Panc1 (cell line): ENCODE results near the gene SLC35F1. TPM values are rescaled to one million over a fixed set of nuclear protein-coding genes. Genes with fewer than 3 reads are reported as not detected.

Experiments
- ATAC-seq: fragments of 200-7000 bp; cut with Tn5 transposase; 2 replicates; pipeline ENCODE4 v1.9.1; 2020; ENCODE audit warnings: mild to moderate bottlenecking, moderate library complexity
- BruUV-seq: library from RNA; stranded (reverse); fragments of 400-500 nt; replicated peaks from 2 replicates; lab custom pipeline; 2021; lab: Mats Ljungman, UMichigan
- CTCF ChIA-PET: fragments of 300-600 bp; sonication (Branson Sonifier 250); formaldehyde crosslinking; loops from one replicate; lab custom pipeline; 2022; ENCODE audit warnings: antibody characterized with exemption; lab: Charles Lee
- POLR2A ChIA-PET: fragments of 300-600 bp; sonication (Branson Sonifier 250); formaldehyde crosslinking; loops from one replicate; lab custom pipeline; 2022; ENCODE audit warnings: antibody characterized with exemption; lab: Charles Lee
- DNase-seq: peaks from one replicate; pipeline ENCODE4 v3.0.0-alpha.2; 2010; ENCODE audit warnings: low read depth, low spot score
- H3K27ac ChIP-seq: 2 replicates; pipeline ENCODE4 v1.5.1; 2011; ENCODE audit warnings: mild to moderate bottlenecking, low read length, inconsistent platforms
- H3K27me3 ChIP-seq: fragments of 200-500 bp; sonication (Bioruptor generic); 2 replicates; pipeline ENCODE4 v1.6.0; 2014; ENCODE audit warnings: low read length, inconsistent platforms; ENCODE audit not compliant: control insufficient read depth, insufficient read depth
- H3K36me3 ChIP-seq: fragments of 200-500 bp; sonication (Bioruptor generic); 2 replicates; pipeline ENCODE4 v1.5.1; 2014; ENCODE audit warnings: inconsistent platforms, mild to moderate bottlenecking, low read length, moderate library complexity; ENCODE audit not compliant: control insufficient read depth, insufficient read depth
- H3K4me1 ChIP-seq: 2 replicates; pipeline ENCODE4 v1.5.1; 2011; ENCODE audit warnings: inconsistent platforms, mild to moderate bottlenecking, low read length, moderate library complexity; ENCODE audit not compliant: control insufficient read depth, insufficient read depth
- H3K4me3 ChIP-seq, 2 experiments: 2 replicates each; pipeline ENCODE4 v1.5.1; 2011 to 2012; ENCODE audit warnings: low read depth in 2 of 2, low read length in 2 of 2, mild to moderate bottlenecking in 2 of 2, inconsistent platforms in 1 of 2, moderate library complexity in 1 of 2
- H3K9me3 ChIP-seq: fragments of 200-500 bp; sonication (Bioruptor generic); 2 replicates; pipeline ENCODE4 v1.5.1; 2014; ENCODE audit warnings: low read depth, mild to moderate bottlenecking, inconsistent platforms, low read length, moderate library complexity; ENCODE audit not compliant: control insufficient read depth, insufficient read depth
- POLR2AphosphoS5 ChIP-seq: IDR thresholded peaks from 2 replicates; pipeline ENCODE4 v1.6.1; 2012; ENCODE audit warnings: mild to moderate bottlenecking, low read depth, low read length, moderate library complexity
- SIN3A ChIP-seq: IDR thresholded peaks from 2 replicates; pipeline ENCODE4 v1.6.1; 2012; ENCODE audit warnings: low read depth, mild to moderate bottlenecking, low read length, moderate library complexity, borderline replicate concordance; ENCODE audit not compliant: insufficient read depth
- TCF7L2 ChIP-seq: IDR thresholded peaks from 2 replicates; pipeline ENCODE4 v1.6.1; 2011; ENCODE audit warnings: mild to moderate bottlenecking, low read depth, low read length, inconsistent platforms
- in situ Hi-C: cut with HindIII; loops from 2 replicates; pipeline ENCODE4 v1.10.0; 2016; ENCODE audit warnings: low sequenced_read_pairs, low pct_unique_long_range_greater_than_20kb
- intact Hi-C: fragments of 100-400 bp; cut with micrococcal nuclease; formaldehyde crosslinking; loops from one replicate; pipeline ENCODE4 v1.10.0; 2022; ENCODE audit not compliant: unreplicated experiment
- total RNA-seq: library from RNA; stranded (reverse); gene quantifications from one replicate; pipeline ENCODE4 v1.2.1, GENCODE V29; 2021; ENCODE audit not compliant: unreplicated experiment
- TF ChIP-seq, protein P1 (sequence below): fragments of 450-650 bp; IDR thresholded peaks from 2 replicates; pipeline ENCODE4 v1.5.1; 2017; ENCODE audit warnings: mild to moderate bottlenecking
- TF ChIP-seq, protein P2 (sequence below), 2 experiments: IDR thresholded peaks; 2 replicates each; pipeline ENCODE4 v1.6.1; 2011 to 2012; ENCODE audit warnings: low read depth in 2 of 2, control low read depth in 1 of 2, low read length in 1 of 2, mild to moderate bottlenecking in 1 of 2, moderate library complexity in 1 of 2; ENCODE audit not compliant: insufficient read depth in 1 of 2

The SLC35F1 gene
- total RNA-seq, 1 experiment from 2014 or later: not detected

DNA sequence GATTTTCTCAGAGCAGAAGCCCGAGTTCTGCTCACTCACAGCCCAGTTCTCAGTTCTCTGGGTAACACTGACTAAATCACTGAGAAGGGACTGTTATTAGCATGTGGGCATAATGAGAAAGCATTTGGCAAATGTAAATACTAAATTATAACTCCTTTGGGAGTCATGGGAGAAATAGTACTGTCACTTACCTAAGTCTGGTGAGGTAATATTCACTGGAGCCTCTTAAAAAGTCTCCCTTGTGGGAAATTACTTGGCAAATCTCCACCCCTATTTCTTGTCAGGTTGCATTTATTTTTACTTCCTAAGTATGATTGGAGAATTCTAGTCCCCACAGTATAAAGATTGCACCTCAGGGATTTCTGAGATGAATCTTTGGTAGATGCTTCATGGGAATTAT, 254.3 kb downstream of the SLC35F1 start:
- no peaks in the 10 kb centered on the region for H3K9me3 ChIP-seq
- CTCF ChIA-PET: no interaction called here
- no peak overlapping the region for H3K4me3 ChIP-seq
- no peaks in the 10 kb centered on the region for H3K27me3 ChIP-seq
- DNase-seq (no peak), ATAC-seq (no peak)
- BruUV-seq: no TSS peak
- TF ChIP-seq, protein P1, sequence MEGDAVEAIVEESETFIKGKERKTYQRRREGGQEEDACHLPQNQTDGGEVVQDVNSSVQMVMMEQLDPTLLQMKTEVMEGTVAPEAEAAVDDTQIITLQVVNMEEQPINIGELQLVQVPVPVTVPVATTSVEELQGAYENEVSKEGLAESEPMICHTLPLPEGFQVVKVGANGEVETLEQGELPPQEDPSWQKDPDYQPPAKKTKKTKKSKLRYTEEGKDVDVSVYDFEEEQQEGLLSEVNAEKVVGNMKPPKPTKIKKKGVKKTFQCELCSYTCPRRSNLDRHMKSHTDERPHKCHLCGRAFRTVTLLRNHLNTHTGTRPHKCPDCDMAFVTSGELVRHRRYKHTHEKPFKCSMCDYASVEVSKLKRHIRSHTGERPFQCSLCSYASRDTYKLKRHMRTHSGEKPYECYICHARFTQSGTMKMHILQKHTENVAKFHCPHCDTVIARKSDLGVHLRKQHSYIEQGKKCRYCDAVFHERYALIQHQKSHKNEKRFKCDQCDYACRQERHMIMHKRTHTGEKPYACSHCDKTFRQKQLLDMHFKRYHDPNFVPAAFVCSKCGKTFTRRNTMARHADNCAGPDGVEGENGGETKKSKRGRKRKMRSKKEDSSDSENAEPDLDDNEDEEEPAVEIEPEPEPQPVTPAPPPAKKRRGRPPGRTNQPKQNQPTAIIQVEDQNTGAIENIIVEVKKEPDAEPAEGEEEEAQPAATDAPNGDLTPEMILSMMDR: no peak
- TF ChIP-seq POLR2AphosphoS5: no peak
- TF ChIP-seq TCF7L2: no peak
- TF ChIP-seq, protein P2, sequence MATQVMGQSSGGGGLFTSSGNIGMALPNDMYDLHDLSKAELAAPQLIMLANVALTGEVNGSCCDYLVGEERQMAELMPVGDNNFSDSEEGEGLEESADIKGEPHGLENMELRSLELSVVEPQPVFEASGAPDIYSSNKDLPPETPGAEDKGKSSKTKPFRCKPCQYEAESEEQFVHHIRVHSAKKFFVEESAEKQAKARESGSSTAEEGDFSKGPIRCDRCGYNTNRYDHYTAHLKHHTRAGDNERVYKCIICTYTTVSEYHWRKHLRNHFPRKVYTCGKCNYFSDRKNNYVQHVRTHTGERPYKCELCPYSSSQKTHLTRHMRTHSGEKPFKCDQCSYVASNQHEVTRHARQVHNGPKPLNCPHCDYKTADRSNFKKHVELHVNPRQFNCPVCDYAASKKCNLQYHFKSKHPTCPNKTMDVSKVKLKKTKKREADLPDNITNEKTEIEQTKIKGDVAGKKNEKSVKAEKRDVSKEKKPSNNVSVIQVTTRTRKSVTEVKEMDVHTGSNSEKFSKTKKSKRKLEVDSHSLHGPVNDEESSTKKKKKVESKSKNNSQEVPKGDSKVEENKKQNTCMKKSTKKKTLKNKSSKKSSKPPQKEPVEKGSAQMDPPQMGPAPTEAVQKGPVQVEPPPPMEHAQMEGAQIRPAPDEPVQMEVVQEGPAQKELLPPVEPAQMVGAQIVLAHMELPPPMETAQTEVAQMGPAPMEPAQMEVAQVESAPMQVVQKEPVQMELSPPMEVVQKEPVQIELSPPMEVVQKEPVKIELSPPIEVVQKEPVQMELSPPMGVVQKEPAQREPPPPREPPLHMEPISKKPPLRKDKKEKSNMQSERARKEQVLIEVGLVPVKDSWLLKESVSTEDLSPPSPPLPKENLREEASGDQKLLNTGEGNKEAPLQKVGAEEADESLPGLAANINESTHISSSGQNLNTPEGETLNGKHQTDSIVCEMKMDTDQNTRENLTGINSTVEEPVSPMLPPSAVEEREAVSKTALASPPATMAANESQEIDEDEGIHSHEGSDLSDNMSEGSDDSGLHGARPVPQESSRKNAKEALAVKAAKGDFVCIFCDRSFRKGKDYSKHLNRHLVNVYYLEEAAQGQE (IDR thresholded peaks at IDR 0.05; ENCODE audit: insufficient read depth in 1 of 2, low read depth in 2 of 2, low read length in 1 of 2): no peak
- TF ChIP-seq SIN3A: no peak
- POLR2A ChIA-PET: no interaction called here
- H3K4me1 ChIP-seq: no peaks in the 10 kb centered on the region
- no peak overlapping the region for H3K27ac ChIP-seq
- in situ Hi-C loops: no loop called here
- intact Hi-C loops: no loop called here
- H3K36me3 ChIP-seq: no peaks in the 10 kb centered on the region

DNA sequence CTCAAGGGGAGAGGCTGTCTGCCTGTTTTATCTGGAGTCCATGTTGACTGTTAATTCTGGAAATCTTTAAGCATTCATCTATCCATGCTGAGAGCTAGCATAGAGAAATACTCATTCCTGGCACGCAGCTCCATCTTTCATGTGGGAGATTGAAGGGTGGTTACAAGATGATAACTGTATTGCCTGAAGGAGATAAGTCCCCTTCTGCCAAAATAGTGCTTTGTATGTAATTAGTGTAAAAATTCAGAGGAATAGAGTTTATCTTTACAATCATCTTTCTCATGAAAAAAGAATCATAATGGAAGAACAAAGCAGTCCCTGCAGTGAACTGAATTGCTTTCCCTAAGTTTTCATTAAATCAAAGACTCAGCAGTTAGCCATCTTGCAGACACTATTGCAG, 256.5 kb downstream of the SLC35F1 start:
- ChIA-PET POLR2A (no interaction called here), CTCF (no interaction called here)
- H3K4me1 ChIP-seq: no peaks in the 10 kb centered on the region
- in situ Hi-C loops: no loop called here
- no peak for ATAC-seq
- H3K4me3 ChIP-seq: no peak overlapping the region
- no peaks in the 10 kb centered on the region for H3K9me3 ChIP-seq
- no peak for TF ChIP-seq POLR2AphosphoS5
- BruUV-seq: no TSS peak
- H3K27me3 ChIP-seq: no peaks in the 10 kb centered on the region
- no peak overlapping the region for H3K27ac ChIP-seq
- intact Hi-C loops: no loop called here
- no peak for DNase-seq
- no peaks in the 10 kb centered on the region for H3K36me3 ChIP-seq

DNA sequence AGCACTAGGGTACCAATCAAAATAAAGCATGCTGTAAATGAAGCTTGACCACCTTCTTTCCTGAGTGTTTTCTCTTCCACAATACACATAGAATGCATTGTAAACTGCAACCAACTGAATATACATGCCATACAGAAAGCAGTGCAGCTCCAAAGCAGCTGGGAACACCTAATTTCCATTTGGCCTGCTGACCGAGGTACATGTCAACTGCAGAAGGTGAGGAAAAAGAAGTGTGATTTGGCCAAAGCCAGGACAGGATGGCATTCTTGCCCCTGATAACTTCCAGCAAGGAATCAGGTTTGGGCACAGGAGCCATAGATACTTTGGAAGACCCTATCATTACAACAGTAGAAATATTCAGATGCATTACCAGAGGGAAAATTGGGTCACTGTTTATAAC, 258.4 kb downstream of the SLC35F1 start:
- in situ Hi-C loops (no loop called here), intact Hi-C loops (no loop called here)
- no peaks in the 10 kb centered on the region for H3K9me3 ChIP-seq
- no peak for TF ChIP-seq TCF7L2
- H3K4me1 ChIP-seq: no peaks in the 10 kb centered on the region
- no peak overlapping the region for H3K27ac ChIP-seq
- BruUV-seq: no TSS peak
- ATAC-seq (no peak), DNase-seq (no peak)
- ChIA-PET CTCF (no interaction called here), POLR2A (no interaction called here)
- H3K4me3 ChIP-seq: no peak overlapping the region
- H3K36me3 ChIP-seq: no peaks in the 10 kb centered on the region
- no peaks in the 10 kb centered on the region for H3K27me3 ChIP-seq
